Activated CD8-positive, alpha-beta memory T cell treated with anti-CD3 and anti-CD28 coated beads, Interleukin-2, amount 50 U/mL, for 1 hour (primary cell): ENCODE data around the gene RPF1.
A peak's percentile ranks its signal among the peaks of the same experiment; 100 is the strongest.
"Not testable (repeated sequence)": the region's sequence is repeated elsewhere in the genome, so short reads cannot be mapped to it uniquely, and the experiment has no call there.

Experiments
- DNase-seq: peaks from one replicate; pipeline ENCODE4 v3.0.0-alpha.2; 2020; ENCODE audit errors: extremely low read depth

The RPF1 gene

GRCh38 chr1:84492726-84493125, 13.7 kb downstream of the RPF1 start:
- no peak for DNase-seq

DNA sequence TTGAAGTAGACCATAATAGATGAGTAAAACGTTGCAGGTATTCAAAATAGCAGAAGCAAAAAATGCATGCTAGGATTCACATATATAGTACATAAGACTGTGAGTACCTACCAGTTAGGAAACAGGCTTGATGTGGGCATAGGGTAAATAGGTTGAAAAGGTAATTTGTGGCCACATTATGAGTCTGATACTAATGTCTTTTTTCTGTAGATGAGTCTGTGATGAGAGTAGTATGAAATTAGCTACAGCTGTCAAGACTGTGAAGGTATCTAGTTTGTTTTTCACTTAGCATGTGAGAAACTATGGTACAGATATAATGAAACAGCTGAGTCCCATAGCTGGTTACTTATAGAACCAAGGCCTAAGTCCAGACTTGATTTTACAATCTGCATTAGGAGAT, 14.7 kb downstream of the RPF1 start:
- no peak for DNase-seq

GRCh38 chr1:84496498-84496897, 17.4 kb downstream of the RPF1 start:
- no peak for DNase-seq

DNA sequence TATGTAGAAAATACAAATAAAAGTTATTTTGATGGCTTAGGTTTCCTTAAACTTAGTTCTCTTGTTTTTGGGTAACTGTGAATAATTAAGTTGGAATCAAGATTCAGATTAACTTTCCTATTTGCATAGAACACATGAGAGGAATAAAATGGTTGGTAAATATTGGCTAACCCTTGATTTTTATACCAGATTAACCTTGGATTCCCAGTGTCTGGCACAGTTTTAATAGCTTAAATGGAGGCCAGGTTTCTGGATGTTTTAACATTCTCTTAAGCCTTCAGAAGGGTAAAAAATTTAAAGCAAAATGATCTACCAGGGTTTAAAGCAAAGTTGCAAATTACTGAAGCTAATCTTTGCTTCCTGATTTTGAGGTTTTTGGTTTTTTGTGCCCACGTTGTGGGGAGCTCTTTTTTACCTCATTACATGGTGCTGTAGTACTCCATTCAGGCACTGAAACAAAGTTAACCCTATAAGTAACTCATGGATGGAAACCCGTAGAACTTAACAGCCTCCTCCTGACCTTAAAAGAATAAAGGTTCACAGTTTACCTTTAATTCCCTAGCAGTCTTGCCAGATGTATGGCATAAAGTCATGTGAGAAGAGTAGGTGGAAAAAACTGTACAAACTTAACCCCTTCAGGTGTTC, 18.7 kb downstream of the RPF1 start:
- DNase-seq, result no peak

GRCh38 chr1:84502927-84503326, 23.9 kb downstream of the RPF1 start:
- DNase-seq, result no peak

- no peak for DNase-seq
These were observed 25.8 kb downstream of the RPF1 start for GRCh38 chr1:84504580-84505492.

GRCh38 chr1:84505493-84506001, 26.5 kb downstream of the RPF1 start:
- no peak for DNase-seq

DNA sequence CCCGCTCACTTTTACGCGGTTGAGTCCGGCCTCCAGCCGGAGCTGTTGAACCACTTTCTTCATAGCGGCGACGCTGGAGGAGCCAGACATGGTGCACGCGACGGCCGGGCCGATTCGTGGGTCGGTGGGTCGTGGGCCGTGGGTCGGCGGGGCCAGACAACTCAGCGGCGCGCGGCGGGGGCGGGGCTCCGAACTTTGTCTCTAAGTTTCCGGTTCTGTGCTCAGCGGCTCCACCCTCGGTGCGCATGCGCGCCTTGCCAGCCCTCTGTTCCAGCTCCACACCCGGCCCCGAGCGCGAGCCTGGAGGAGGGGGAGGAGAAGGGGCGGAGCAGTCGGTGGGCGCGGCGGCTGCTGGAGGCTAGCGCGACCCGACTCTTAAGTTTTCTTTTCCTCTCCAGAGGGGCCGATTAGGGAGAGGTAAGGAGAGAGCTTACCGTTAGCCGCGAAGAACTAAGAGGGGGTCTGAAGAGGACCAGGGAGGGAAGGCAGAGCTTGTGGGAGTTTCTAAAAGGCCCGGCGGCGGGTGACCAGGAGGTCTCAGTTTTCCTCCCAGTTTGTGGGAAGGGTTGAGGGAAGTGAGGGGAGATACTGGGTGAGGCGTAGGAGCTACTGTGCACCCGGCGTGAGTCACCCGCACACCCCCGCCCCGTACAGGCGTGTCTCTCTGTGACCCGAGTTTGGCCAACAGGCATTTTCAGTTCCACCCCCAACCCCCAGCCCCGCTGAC, 27.1 kb downstream of the RPF1 start, which contains the start of the genes GNG5 and SPATA1:
TSS of gene GNG5 (minus strand) at position 580 of the 727 bp plus-strand sequence. CDS start at position 90, 490 bp downstream.
TSS of gene SPATA1 (plus strand) at position 385 of the 727 bp plus-strand sequence. CDS start 9,974 bp downstream, outside the sequence.
- DNase-seq, result peak; percentile 89

GRCh38 chr1:84506729-84507453, 27.8 kb downstream of the RPF1 start:
- DNase-seq, result no peak

- not testable (repeated sequence) for DNase-seq
These were observed 28.8 kb downstream of the RPF1 start for GRCh38 chr1:84507887-84508286.

DNA sequence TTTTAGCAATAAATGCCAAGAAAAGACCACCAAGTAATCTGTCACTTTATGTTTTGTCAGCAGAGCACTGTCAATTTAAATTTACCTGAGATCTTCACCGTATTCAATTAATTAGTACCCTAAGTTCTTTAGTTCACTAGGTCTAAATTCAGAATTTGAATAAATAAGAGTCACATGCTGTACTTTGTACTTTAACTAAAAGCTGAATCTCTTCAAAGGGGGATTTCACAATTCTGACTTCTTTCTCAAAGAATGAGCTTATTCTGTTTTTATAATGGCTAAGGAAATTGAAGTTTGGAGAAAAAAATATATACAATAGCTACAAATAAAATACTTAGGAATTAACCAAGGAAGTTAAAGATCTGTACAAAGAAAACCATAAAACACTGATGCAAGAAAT, 29.4 kb downstream of the RPF1 start:
- DNase-seq, result no peak

DNA sequence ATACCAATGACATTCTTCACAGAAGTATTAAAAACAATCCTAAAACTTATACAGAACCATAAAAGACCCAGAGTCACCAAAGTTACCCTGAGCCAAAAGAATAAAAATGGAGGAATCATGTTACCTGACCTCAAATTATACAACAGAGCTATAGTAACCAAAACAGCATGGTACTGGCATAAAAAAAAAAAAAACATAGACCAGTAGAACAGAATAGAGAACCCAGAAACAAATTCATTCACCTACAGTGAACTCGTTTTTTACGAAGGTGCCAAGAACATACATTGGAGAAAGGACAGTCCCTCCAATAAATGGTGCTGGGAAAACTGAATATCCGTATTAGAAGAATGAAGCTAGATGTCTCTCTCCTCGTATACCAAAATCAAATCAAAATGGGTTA, 30.0 kb downstream of the RPF1 start:
- DNase-seq, result no peak

DNA sequence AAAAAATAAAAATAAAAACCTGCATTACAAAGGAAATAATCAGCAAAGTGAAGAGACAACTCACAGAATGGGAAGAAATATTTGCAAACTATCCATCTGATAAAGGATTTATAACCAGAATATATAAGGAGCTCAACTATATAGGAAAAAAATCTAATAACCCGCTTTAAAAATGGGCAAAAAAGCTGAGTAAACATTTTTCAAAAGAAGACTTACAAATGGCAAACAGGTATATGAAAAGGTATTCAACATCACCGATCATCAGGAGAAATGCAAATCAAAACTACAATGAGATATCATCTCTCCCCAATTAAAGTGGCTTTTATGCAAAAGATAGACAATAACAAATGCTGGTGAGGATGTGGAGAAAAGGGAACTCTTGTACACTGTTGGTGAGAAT, 31.1 kb downstream of the RPF1 start:
- no peak for DNase-seq

DNA sequence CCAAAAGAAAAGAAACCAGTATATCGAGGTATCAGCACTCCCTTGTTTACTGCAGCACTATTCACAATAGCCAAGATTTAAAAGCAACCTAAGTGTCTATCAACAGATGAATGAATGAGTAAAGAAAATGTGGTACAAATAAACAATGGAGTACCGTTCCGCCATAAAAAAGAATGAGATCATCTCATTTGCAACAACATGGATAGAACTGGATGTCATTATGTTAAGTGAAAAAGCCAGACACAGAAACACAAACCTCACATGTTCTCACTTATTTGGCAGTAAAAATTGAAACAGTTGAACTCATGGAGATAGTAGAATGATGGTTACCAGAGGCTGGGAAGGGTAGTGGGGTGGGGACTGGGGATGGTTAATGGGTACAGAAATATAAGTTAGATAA, 31.6 kb downstream of the RPF1 start:
- no peak for DNase-seq

- no peak for DNase-seq
These were observed 45.5 kb downstream of the RPF1 start for GRCh38 chr1:84524590-84524989.

DNA sequence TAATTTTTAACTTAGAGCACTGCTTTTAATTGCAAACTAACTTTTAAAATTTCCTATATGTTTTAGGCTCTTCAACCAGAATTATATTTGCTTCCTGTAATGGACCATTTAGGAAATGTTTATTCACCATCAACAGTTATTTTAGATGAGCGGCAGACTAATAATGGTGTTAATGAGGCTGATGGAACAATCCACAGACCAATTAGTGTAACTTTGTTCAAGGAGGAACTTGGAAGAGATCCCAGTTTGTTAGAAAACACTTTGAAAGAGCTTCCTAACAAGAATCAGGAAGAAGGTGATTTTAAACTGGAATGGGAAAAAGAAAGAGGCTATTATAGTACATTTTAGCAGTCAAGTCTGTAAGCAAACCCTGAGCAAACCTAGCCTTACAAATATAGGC, 46.7 kb downstream of the RPF1 start:
- no peak for DNase-seq

DNA sequence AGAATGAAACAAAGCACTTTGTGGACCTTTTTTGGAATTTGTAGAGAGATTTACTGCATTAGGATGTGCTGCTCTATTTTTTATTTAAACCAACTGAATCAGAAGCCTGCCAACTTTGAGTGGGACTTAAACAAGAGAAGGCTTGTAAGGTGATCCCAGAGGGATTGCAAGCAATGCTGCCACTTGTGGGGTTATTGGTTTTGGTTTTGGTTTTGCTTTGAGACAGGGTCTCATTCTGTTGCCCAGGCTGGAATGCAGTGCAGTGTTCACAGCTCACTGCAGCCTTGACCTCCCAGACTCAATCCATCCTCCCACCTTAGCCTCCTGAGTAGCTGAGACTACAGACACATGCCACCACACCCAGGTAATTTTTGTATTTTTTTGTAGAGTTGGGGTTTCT, 59.5 kb downstream of the RPF1 start:
- DNase-seq, result no peak

DNA sequence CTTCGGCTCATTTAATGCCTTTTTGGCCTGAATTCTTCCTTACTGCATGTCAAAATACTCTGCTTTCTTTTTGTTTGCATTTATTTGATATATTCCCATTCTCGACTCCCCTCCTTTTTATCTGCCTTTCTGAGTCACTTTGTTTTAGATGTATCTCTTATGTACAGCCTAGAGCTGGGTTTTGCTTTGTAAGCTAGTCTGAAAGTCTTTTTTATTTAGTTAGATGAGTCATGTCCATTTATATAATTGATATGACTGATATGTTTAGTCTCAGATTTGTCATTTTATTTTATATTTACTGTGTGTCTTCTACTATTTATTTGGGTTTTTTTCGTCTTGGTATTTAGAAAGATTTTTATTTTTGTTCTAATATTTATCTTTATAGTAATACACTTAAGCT, 60.9 kb downstream of the RPF1 start:
- no peak for DNase-seq

- no peak for DNase-seq
These were observed 61.7 kb downstream of the RPF1 start for GRCh38 chr1:84540759-84541158.

GRCh38 chr1:84541679-84542078, 62.6 kb downstream of the RPF1 start:
- no peak for DNase-seq
